HepG2 (cell line): ENCODE measurements around the gene ZFP36. TPM values are rescaled to one million over a fixed set of nuclear protein-coding genes. Genes with fewer than 3 reads are reported as not detected.

Source experiments
- BCL6 ChIP-seq: IDR thresholded peaks from 2 replicates; pipeline ENCODE4 v1.6.1; 2016; ENCODE audit warnings: missing genetic modification reagents, missing compliant biosample characterization
- CBX2 ChIP-seq, 2 experiments: fragments of 200-600 bp in 1 of 2; sonication (generic); formaldehyde crosslinking in 1 of 2; IDR thresholded peaks; 2 replicates each; pipeline versions ENCODE4 v1.7.0 to v1.8.1; 2018 to 2022; ENCODE audit warnings: low read depth in 2 of 2, low read length in 1 of 2, mild to moderate bottlenecking in 1 of 2, missing genetic modification reagents in 1 of 2
- HDAC1 ChIP-seq: sonication (generic); formaldehyde crosslinking; IDR thresholded peaks from 2 replicates; pipeline ENCODE4 v1.5.1; 2020; ENCODE audit warnings: mild to moderate bottlenecking, missing genetic modification reagents
- HDAC6 ChIP-seq: fragments of 200-600 bp; sonication (generic); IDR thresholded peaks from 2 replicates; pipeline ENCODE4 v1.7.0; 2017; ENCODE audit warnings: mild to moderate bottlenecking, antibody characterized with exemption, low read length, low read depth
- HIVEP1 ChIP-seq: sonication (generic); formaldehyde crosslinking; IDR thresholded peaks from 2 replicates; pipeline ENCODE4 v1.4.0; 2020; ENCODE audit warnings: mild to moderate bottlenecking, missing genetic modification reagents
- HMG20B ChIP-seq: conservative IDR thresholded peaks from 2 replicates; pipeline ENCODE4 v1.6.1; 2016; ENCODE audit warnings: missing genetic modification reagents, missing compliant biosample characterization
- JUN ChIP-seq: sonication (generic); formaldehyde crosslinking; IDR thresholded peaks from 2 replicates; pipeline ENCODE4 v1.4.0; 2020; ENCODE audit warnings: mild to moderate bottlenecking, missing genetic modification reagents
- KDM5B ChIP-seq: sonication (generic); formaldehyde crosslinking; IDR thresholded peaks from 2 replicates; pipeline ENCODE4 v1.4.0; 2020; ENCODE audit warnings: missing genetic modification reagents, mild to moderate bottlenecking, borderline replicate concordance
- MATR3 ChIP-seq: sonication (generic); formaldehyde crosslinking; IDR thresholded peaks from 2 replicates; pipeline ENCODE4 v1.4.0; 2020; ENCODE audit warnings: missing genetic modification reagents
- NFAT5 ChIP-seq: sonication (generic); formaldehyde crosslinking; IDR thresholded peaks from 2 replicates; pipeline ENCODE4 v1.4.0; 2020; ENCODE audit warnings: missing genetic modification reagents
- PCBP1 ChIP-seq: fragments of 200-400 bp; formaldehyde crosslinking; IDR thresholded peaks from 2 replicates; pipeline ENCODE4 v1.6.1; 2017; ENCODE audit warnings: mild to moderate bottlenecking, low read depth, low read length, borderline replicate concordance
- PHB2 ChIP-seq: fragments of 450-650 bp; IDR thresholded peaks from 2 replicates; pipeline ENCODE4 v1.6.1; 2018; ENCODE audit not compliant: partially characterized antibody
- SOX6 ChIP-seq, 2 experiments: fragments of 450-650 bp in 1 of 2; sonication (generic) in 1 of 2; formaldehyde crosslinking in 1 of 2; IDR thresholded peaks; 2 replicates each; pipeline versions ENCODE4 v1.4.0 to v1.6.1; 2017 to 2020; ENCODE audit warnings: antibody characterized with exemption in 1 of 2, mild to moderate bottlenecking in 1 of 2, missing genetic modification reagents in 1 of 2
- ZBTB26 ChIP-seq: IDR thresholded peaks from 2 replicates; pipeline ENCODE4 v1.6.1; 2016; ENCODE audit warnings: missing compliant biosample characterization, missing genetic modification reagents, borderline replicate concordance
- ZBTB7A ChIP-seq: sonication (generic); formaldehyde crosslinking; IDR thresholded peaks from 2 replicates; pipeline ENCODE4 v1.8.0; 2022; ENCODE audit warnings: mild to moderate bottlenecking, missing genetic modification reagents
- ZNF138 ChIP-seq: sonication (generic); formaldehyde crosslinking; IDR thresholded peaks from 2 replicates; pipeline ENCODE4 v1.5.0; 2020; ENCODE audit warnings: mild to moderate bottlenecking, low read depth, missing genetic modification reagents
- ZNF143 ChIP-seq: sonication (generic); formaldehyde crosslinking; IDR thresholded peaks from 2 replicates; pipeline ENCODE4 v1.4.0; 2020; ENCODE audit warnings: missing genetic modification reagents
- ZNF232 ChIP-seq: sonication (generic); formaldehyde crosslinking; IDR thresholded peaks from 2 replicates; pipeline ENCODE4 v1.4.0; 2020; ENCODE audit warnings: missing genetic modification reagents, borderline replicate concordance
- ZNF253 ChIP-seq: sonication (generic); formaldehyde crosslinking; IDR thresholded peaks from 2 replicates; pipeline ENCODE4 v1.8.0; 2022; ENCODE audit warnings: mild to moderate bottlenecking, missing genetic modification reagents, borderline replicate concordance
- ZNF484 ChIP-seq: sonication (generic); formaldehyde crosslinking; IDR thresholded peaks from 2 replicates; pipeline ENCODE4 v1.5.1; 2020; ENCODE audit warnings: mild to moderate bottlenecking, low read depth, missing genetic modification reagents, borderline replicate concordance
- ZNF552 ChIP-seq: sonication (generic); formaldehyde crosslinking; IDR thresholded peaks from 2 replicates; pipeline ENCODE4 v1.9.0; 2022; ENCODE audit warnings: missing genetic modification reagents, mild to moderate bottlenecking, borderline replicate concordance
- ZSCAN30 ChIP-seq: sonication (generic); formaldehyde crosslinking; IDR thresholded peaks from 2 replicates; pipeline ENCODE4 v1.5.0; 2020; ENCODE audit warnings: mild to moderate bottlenecking, missing genetic modification reagents
- polyA plus RNA-seq, 8 experiments: library from polyadenylated mRNA; depleted of rRNA in 3 of 8; stranded (reverse) in 7 of 8; unstranded in 1 of 8; fragments of >200 nt; fragmentation: Illumina TruSeq in 4 of 8; extraction: Trizol in 4 of 8; gene quantifications; 2 replicates each; pipeline versions ENCODE4 v1.2.1 to v1.2.3, GENCODE V29; 2011 to 2016; ENCODE audit warnings: low read depth in 4 of 8, missing spikeins in 1 of 8, mixed read lengths in 1 of 8; ENCODE audit not compliant: insufficient read depth in 1 of 8
- total RNA-seq, 5 experiments: library from RNA; depleted of rRNA; stranded (reverse); fragments of >200 nt; fragmentation: Illumina TruSeq; extraction: Trizol; gene quantifications; 2 replicates each; pipeline ENCODE4 v1.2.3, GENCODE V29; 2016; ENCODE audit warnings: low read depth in 1 of 5

ZFP36 gene
- total and polyA plus RNA-seq, 2 of the 13 experiments (the other 11 are each of a cell fraction or from before 2014, with no cell fraction given): 1.4 to 1.7 TPM

GRCh38 chr19:39390751-39391437, 15.8 kb upstream of the ZFP36 start, which contains the start of the genes MED29 and PAF1 (continued):
- TF ChIP-seq ZNF552 (no peak), PCBP1 (peak; percentile 56; the same call in 1 of the 2 replicates), NFAT5 (no peak), CBX2 (IDR thresholded peaks at IDR 0.05; ENCODE audit: low read depth, low read length) (no peak), CBX2 (CRISPR knock-in tag; IDR thresholded peaks at IDR 0.05; ENCODE audit: low read depth) (no peak), SOX6 (IDR thresholded peaks at IDR 0.05) (no peak), SOX6 (CRISPR knock-in tag; IDR thresholded peaks at IDR 0.05) (no peak; the same call in none of the 2 replicates), MATR3 (CRISPR knock-in tag) (no peak), HDAC6 (no peak), BCL6 (CRISPR knock-in tag) (peak; percentile 13; the same call in 1 of the 2 replicates), HDAC1 (CRISPR knock-in tag) (peak; percentile 54), ZBTB7A (CRISPR knock-in tag) (peak; percentile 88; the same call in 1 of the 2 replicates), ZNF253 (CRISPR knock-in tag) (no peak), HIVEP1 (no peak), KDM5B (peak; percentile 81), ZBTB26 (CRISPR knock-in tag) (peak; percentile 22; the same call in 1 of the 2 replicates), ZNF484 (CRISPR knock-in tag) (0 out of 2 replicates have a peak, but pooled peaks have one; percentile 58), ZNF232 (no peak), ZNF138 (peak; percentile 70; the same call in 1 of the 2 replicates), HMG20B (no peak), ZSCAN30 (CRISPR knock-in tag) (no peak), PHB2 (no peak), ZNF143 (CRISPR knock-in tag) (peak; percentile 95), JUN (CRISPR knock-in tag) (peak; percentile 71)
